ENCODE measurements around the gene PTGES2.
"Not testable (repeated sequence)": the region's sequence is repeated elsewhere in the genome, so short reads cannot be mapped to it uniquely, and the experiment has no call there.

Gene PTGES2

GRCh38 chr9:128085943-128086342, 41.6 kb downstream of the PTGES2 start:
- DNase-seq: no peak

GRCh38 chr9:128084746-128085145, 42.8 kb downstream of the PTGES2 start:
- no peak for DNase-seq

GRCh38 chr9:128082151-128082550, 45.4 kb downstream of the PTGES2 start:
- DNase-seq: no peak

GRCh38 chr9:128081056-128081455, 46.5 kb downstream of the PTGES2 start:
- DNase-seq: no peak

GRCh38 chr9:128080206-128080605, 47.3 kb downstream of the PTGES2 start:
- no peak for DNase-seq

- DNase-seq: no peak
Observed at GRCh38 chr9:128078504-128079434, 48.8 kb downstream of the PTGES2 start.

GRCh38 chr9:128077847-128078503, 49.6 kb downstream of the PTGES2 start:
- no peak for DNase-seq

GRCh38 chr9:128073253-128073886, 54.2 kb downstream of the PTGES2 start:
- no peak for DNase-seq

GRCh38 chr9:128072144-128073021, 55.1 kb downstream of the PTGES2 start:
- DNase-seq: peak; percentile 75

- DNase-seq: not testable (repeated sequence)
Observed at GRCh38 chr9:128071475-128071874, 56.1 kb downstream of the PTGES2 start.

GRCh38 chr9:128070874-128071273, 56.7 kb downstream of the PTGES2 start:
- DNase-seq: no peak
